Small intestine (tissue), 7 donors: ENCODE data around the gene GMPPB. TPM values are rescaled to one million over a fixed set of nuclear protein-coding genes. Genes with fewer than 3 reads are reported as not detected.
A peak's percentile ranks its signal among the peaks of the same experiment; 100 is the strongest.
"Not testable (repeated sequence)": the region's sequence is repeated elsewhere in the genome, so short reads cannot be mapped to it uniquely, and the experiment has no call there.

ENCODE experiments used
- DNase-seq, 2 donors: peaks; one replicate each; pipeline versions ENCODE4 v3.0.0 to v3.0.0-alpha.2; 2013
- FAIRE-seq: peaks from 2 replicates; lab custom pipeline; 2012; peaks lifted over from hg19 to GRCh38; lab: Jason Lieb, UNC
- H3K27ac ChIP-seq, 3 donors: one replicate each; pipeline ENCODE4 v1.5.1; 2013; ENCODE audit warnings: low read length in 2 of 3, mild to moderate bottlenecking in 2 of 3, control low read depth in 1 of 3, inconsistent platforms in 1 of 3, low read depth in 1 of 3, moderate library complexity in 1 of 3
- H3K27me3 ChIP-seq, 3 donors: one replicate each; pipeline ENCODE4 v1.6.1; 2013; ENCODE audit warnings: low read length in 3 of 3, inconsistent platforms in 1 of 3; ENCODE audit not compliant: control insufficient read depth in 3 of 3, insufficient read depth in 3 of 3
- H3K36me3 ChIP-seq, 3 donors: one replicate each; pipeline ENCODE4 v1.6.1; 2013; ENCODE audit warnings: low read length in 3 of 3, inconsistent platforms in 1 of 3, low read depth in 1 of 3, mild to moderate bottlenecking in 1 of 3, moderate library complexity in 1 of 3; ENCODE audit not compliant: control insufficient read depth in 3 of 3, insufficient read depth in 2 of 3
- H3K4me1 ChIP-seq, 3 donors: one replicate each; pipeline ENCODE4 v1.6.1; 2013; ENCODE audit warnings: low read length in 2 of 3, inconsistent platforms in 1 of 3, low read depth in 1 of 3, mild to moderate bottlenecking in 1 of 3, moderate library complexity in 1 of 3; ENCODE audit not compliant: control insufficient read depth in 3 of 3, insufficient read depth in 2 of 3
- H3K4me3 ChIP-seq, 3 donors: one replicate each; pipeline ENCODE4 v1.5.1; 2013; ENCODE audit warnings: low read length in 3 of 3, control low read depth in 1 of 3, inconsistent platforms in 1 of 3, low read depth in 1 of 3, mild to moderate bottlenecking in 1 of 3, moderate library complexity in 1 of 3
- H3K9me3 ChIP-seq, 2 donors: one replicate each; pipeline ENCODE4 v1.6.1; 2013; ENCODE audit warnings: low read depth in 1 of 2, low read length in 1 of 2; ENCODE audit not compliant: control insufficient read depth in 2 of 2, insufficient read depth in 1 of 2
- WGBS, 3 donors: extraction: QIAGEN DNeasy Blood & Tissue Kit; methylation state at CpG; one replicate each; pipeline ENCODE4 v1.1.7; 2013; 5-methylcytosine and 5-hydroxymethylcytosine counted together
- polyA plus RNA-seq, 4 donors: library from polyadenylated mRNA; stranded (reverse) in 3 of 4; unstranded in 1 of 4; fragments of 200-250 nt in 3 of 4; fragments of 120-200 nt in 1 of 4; gene quantifications; one replicate each; pipeline versions ENCODE4 v1.2.1 to v1.2.3, GENCODE V29; 2013
- donor health status: healthy with polysubstance abuse.
- donor health status: control.
- donor health status: control.
- donor health status: Bipolar disorder and iron deficiency.
- donor health status: healthy.

GMPPB gene
- polyA plus RNA-seq, 4 donors: 18.1 to 47.1 (median 21.2) TPM

- no peak for FAIRE-seq
- H3K9me3 ChIP-seq: no peaks in the 10 kb centered on the region
- no peak overlapping the region for H3K27ac ChIP-seq
- 83 to 84% (median 84%) methylated on average over 8 of the region's 8 CpGs for WGBS, 3 donors
- no peaks in the 10 kb centered on the region for H3K4me1 ChIP-seq
- DNase-seq: no peak
- H3K36me3 ChIP-seq: peaks cover 6 to 86% (median 24%) of the 10 kb centered on the region in 3 donors
- H3K4me3 ChIP-seq: no peak overlapping the region
- no peaks in the 10 kb centered on the region for H3K27me3 ChIP-seq
These were observed 23.7 kb downstream of the GMPPB start for GRCh38 chr3:49700014-49700413.

DNA sequence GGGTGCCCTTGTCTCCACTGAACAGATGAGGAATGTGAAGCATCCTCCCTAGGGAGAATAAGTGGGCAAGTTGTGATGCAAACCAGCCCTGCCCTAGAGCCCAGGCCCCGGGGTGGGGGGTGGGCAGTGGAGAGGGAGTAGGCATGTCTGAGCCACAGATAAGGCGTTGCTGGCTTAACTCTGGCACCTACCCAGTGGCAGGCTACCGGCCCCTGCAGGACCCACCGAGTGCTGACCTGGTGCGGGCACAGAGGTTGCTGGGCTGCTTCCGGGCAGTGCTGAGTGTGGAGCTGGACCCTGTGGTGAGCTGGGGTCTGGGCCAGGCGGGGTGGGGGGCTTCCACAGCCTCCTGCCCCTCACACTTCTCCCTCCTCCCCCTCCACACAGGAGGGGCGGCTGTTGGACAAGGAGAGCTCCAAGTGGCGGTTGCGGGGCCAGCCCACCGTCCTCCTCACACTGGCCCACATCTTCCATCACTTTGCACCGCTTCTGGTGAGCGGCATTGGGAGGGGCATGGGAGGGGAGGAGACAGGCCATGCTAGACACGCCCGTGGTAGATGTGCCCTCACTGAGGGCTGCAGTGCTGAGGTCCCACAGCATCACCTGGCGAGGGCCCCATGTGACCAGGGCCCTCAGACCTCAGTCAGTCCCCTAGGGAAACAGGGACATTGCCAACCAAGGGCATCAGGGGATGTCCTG is 24.3 kb downstream of the GMPPB start:
- no peak for DNase-seq
- Histone ChIP-seq H3K4me1 (no peaks in the 10 kb centered on the region), H3K27me3 (no peaks in the 10 kb centered on the region), H3K9me3 (no peaks in the 10 kb centered on the region), H3K4me3 (no peak overlapping the region), H3K36me3 (peaks cover 2 to 86% (median 24%) of the 10 kb centered on the region in 3 donors), H3K27ac (no peak overlapping the region)
- WGBS, 3 donors: 84 to 89% (median 88%) methylated on average over 15 to 16 of the region's 16 CpGs
- no peak for FAIRE-seq

DNA sequence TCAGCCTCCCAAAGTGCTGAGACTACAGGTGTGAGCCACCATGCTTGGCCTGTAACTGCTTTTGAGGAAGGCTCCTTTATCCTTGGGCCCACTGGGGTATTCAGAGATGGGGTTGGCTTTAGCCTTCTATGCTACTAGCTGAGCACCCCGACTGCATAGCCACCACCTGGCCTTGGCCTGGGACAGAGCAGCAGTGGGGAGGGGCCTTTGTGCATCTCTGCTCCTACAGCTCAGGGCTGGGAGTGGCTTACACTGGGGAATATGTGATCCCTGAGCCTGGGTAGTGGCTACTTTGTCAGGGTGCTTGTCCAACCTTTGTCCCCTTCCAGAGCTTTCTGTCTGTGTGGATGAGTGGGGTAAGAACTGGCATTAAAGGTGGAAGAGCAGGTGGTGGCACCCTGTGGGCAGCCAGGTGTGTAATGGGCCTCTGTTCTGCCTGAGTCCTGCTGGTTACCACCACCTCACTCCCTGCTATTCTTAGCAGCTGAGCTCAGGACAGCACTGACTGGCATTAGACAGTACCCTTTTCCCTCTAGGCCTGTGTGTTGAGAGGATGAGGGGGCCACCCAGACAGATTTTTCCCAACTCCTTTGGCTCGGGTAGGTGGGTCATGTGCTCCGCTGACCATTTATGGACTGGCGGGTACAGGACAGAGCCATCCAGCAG is 28.3 kb downstream of the GMPPB start:
- WGBS, 3 donors: 81 to 86% (median 83%) methylated on average over 1 to 4 of the region's 4 CpGs
- DNase-seq: peak in 1 of 2 donors; percentile 52
- H3K27ac ChIP-seq, H3K9me3 ChIP-seq, H3K4me3 ChIP-seq, FAIRE-seq, H3K4me1 ChIP-seq, H3K27me3 ChIP-seq: not testable (repeated sequence)
- H3K36me3 ChIP-seq: peaks cover 0 to 56% (median 19%) of the 10 kb centered on the region in 3 donors

DNA sequence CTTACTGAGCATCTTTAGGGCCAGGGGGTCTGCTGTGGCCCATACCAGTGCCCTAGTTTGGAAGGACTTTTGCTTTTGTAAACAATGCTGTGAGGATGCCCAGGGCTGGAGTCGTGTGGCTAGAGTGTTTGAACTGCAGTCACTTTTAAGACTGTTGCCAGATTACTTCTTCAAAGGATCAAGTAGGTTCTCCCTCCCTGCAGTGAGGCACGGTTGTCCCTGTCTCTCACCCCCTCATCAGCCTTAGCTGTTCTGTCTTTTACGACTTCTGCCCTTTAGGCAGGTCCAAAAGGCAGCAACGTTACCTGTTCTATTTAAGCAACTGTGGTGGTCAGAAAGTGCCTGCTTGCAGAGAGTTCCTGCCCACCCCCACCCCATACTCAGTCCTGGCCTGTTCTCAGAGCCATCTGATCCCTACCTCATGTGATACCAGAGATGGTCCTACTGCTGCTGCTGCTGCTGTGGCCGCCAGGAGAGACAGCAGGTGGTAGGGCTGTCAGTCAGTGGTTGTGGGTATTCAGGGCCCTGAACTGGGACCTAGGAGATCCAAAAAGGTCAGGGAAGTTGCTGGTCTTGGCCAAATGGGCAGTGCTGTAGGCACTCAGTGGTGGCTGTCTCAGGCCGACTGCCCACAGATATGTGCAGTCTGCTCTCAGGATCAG is 29.2 kb downstream of the GMPPB start:
- H3K36me3 ChIP-seq: peaks cover 0 to 47% (median 17%) of the 10 kb centered on the region in 3 donors
- peaks cover 0 to 11% (median 2%) of the 10 kb centered on the region in 3 donors for H3K4me1 ChIP-seq
- not testable (repeated sequence) for FAIRE-seq, H3K9me3 ChIP-seq, H3K27ac ChIP-seq, H3K4me3 ChIP-seq, H3K27me3 ChIP-seq, DNase-seq
- 35 to 52% (median 48%) methylated on average over 6 of the region's 6 CpGs for WGBS, 3 donors

- FAIRE-seq, H3K27me3 ChIP-seq, H3K9me3 ChIP-seq: not testable (repeated sequence)
- DNase-seq: peak in 1 of 2 donors; percentile 89
- H3K36me3 ChIP-seq: peaks cover 0 to 19% (median 0%) of the 10 kb centered on the region in 3 donors
- peak overlapping the region in 1 of 3 donors; percentile 30 for H3K27ac ChIP-seq
- 16 to 71% (median 33%) methylated on average over 3 of the region's 3 CpGs for WGBS, 3 donors
- peak overlapping the region in 1 of 3 donors; percentile 30 for H3K4me3 ChIP-seq
- peaks cover 0 to 30% (median 2%) of the 10 kb centered on the region in 3 donors for H3K4me1 ChIP-seq
These were observed 32.3 kb downstream of the GMPPB start for GRCh38 chr3:49691481-49691880.

- FAIRE-seq, DNase-seq: not testable (repeated sequence)
- WGBS, 3 donors: 65 to 95% (median 76%) methylated on average over 3 of the region's 3 CpGs
These were observed 32.9 kb downstream of the GMPPB start for GRCh38 chr3:49690856-49691255.

DNA sequence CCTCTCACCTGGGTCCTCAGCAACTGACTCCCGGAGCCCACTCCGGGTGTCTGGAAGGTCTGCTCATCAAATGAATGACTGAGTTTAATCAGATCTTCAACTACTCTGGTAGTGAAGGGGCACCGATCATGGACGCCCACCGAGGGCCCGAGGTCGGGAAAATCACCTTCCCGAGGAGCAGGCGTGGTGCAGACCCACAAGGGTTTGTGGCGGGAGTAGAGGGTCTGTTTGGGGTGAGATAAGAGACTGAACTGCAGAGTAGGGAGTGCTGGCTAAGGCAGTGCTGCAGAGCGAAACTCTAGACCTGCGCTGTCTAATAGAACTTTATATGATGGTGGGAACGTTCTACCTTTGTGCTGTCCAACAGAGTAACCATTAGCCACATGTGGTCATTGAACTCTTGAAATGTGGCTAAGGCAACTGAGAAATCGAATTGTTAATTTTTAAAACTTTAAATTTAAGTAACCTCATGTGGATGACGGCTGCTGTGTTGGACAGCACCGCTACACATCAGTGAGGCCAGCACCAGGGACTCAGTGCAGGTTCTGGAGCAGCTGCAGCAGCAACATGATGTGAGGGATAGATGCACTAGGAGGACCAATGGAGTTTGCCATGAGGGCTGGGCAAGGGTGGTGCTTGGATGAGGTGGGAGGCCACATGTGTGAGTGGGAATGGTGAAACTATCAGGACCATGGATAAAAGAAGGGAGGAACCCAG is 33.7 kb downstream of the GMPPB start:
- Histone ChIP-seq H3K4me1 (peaks cover 0 to 30% (median 2%) of the 10 kb centered on the region in 3 donors), H3K27ac (peak overlapping the region in 2 of 3 donors; percentile 87 to 96), H3K4me3 (peak overlapping the region; percentile 76 to 93 (median 90)), H3K36me3 (peaks cover 0 to 20% (median 0%) of the 10 kb centered on the region in 3 donors)
- not testable (repeated sequence) for FAIRE-seq, H3K27me3 ChIP-seq, H3K9me3 ChIP-seq
- WGBS, 3 donors: 6 to 8% (median 7%) methylated on average over 16 of the region's 16 CpGs
- peak; percentile 20 to 30 for DNase-seq

More at GRCh38 chr3:49690856-49691255, 32.9 kb downstream of the GMPPB start:
- peak overlapping the region in 2 of 3 donors; percentile 30 to 76 for H3K4me3 ChIP-seq
- peaks cover 0 to 19% (median 0%) of the 10 kb centered on the region in 3 donors for H3K36me3 ChIP-seq
- H3K4me1 ChIP-seq: peaks cover 0 to 30% (median 2%) of the 10 kb centered on the region in 3 donors
- not testable (repeated sequence) for H3K9me3 ChIP-seq, H3K27me3 ChIP-seq, H3K27ac ChIP-seq
